ENCODE measurements around the gene MAPKAPK3.
A peak's percentile ranks its signal among the peaks of the same experiment; 100 is the strongest.

MAPKAPK3 gene

DNA sequence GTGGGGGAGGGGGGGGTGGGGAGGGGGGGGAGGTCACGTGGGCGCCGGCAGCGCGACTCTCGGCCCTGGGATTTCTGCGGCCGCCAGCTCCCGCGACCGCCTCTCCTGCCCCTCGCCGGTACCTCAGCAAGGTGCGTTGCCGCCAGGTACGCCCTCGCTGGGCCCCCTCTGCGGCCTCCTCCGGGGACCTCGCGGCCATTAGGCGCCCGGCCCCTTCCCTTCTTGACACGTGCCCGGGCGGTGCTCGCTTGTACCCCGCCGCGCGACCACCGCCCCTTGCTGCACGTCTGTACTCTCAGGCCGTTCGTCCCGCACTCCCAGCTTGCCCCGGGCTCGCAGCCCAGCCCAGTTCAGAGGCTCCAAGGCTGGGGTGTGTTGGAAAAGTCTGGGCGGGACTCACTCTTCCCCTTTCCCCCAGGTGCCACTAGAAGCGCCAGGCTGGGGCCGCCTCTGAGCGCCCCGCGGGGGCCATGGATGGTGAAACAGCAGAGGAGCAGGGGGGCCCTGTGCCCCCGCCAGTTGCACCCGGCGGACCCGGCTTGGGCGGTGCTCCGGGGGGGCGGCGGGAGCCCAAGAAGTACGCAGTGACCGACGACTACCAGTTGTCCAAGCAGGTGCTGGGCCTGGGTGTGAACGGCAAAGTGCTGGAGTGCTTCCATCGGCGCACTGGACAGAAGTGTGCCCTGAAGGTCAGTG lies at the start of gene MAPKAPK3:
Gene MAPKAPK3, plus strand, starts transcription at position 56 of the 696 bp plus-strand sequence. Its CDS starts 415 bp downstream, at position 471.
- POLR2A ChIA-PET = interaction anchor here (1.4 kb wide), 1 partner anchor 48 kb away, joined by 3 read pairs; the partner anchor contains the start of gene HEMK1
- TF ChIP-seq, protein P1, sequence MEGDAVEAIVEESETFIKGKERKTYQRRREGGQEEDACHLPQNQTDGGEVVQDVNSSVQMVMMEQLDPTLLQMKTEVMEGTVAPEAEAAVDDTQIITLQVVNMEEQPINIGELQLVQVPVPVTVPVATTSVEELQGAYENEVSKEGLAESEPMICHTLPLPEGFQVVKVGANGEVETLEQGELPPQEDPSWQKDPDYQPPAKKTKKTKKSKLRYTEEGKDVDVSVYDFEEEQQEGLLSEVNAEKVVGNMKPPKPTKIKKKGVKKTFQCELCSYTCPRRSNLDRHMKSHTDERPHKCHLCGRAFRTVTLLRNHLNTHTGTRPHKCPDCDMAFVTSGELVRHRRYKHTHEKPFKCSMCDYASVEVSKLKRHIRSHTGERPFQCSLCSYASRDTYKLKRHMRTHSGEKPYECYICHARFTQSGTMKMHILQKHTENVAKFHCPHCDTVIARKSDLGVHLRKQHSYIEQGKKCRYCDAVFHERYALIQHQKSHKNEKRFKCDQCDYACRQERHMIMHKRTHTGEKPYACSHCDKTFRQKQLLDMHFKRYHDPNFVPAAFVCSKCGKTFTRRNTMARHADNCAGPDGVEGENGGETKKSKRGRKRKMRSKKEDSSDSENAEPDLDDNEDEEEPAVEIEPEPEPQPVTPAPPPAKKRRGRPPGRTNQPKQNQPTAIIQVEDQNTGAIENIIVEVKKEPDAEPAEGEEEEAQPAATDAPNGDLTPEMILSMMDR (IDR thresholded peaks at IDR 0.05; ENCODE audit: control extremely low read depth, extremely low read depth, low read depth, missing control alignments) = no peak
- CTCF ChIA-PET = interaction anchor here (0.9 to 17.5 kb wide), 15 partner anchors 11 to 1326 kb away, joined by 3 to 419 read pairs (median 14); partner anchors contain the start of genes HEMK1 and MANF
- DNase-seq (ENCODE audit: extremely low spot score) = no peak

DNA sequence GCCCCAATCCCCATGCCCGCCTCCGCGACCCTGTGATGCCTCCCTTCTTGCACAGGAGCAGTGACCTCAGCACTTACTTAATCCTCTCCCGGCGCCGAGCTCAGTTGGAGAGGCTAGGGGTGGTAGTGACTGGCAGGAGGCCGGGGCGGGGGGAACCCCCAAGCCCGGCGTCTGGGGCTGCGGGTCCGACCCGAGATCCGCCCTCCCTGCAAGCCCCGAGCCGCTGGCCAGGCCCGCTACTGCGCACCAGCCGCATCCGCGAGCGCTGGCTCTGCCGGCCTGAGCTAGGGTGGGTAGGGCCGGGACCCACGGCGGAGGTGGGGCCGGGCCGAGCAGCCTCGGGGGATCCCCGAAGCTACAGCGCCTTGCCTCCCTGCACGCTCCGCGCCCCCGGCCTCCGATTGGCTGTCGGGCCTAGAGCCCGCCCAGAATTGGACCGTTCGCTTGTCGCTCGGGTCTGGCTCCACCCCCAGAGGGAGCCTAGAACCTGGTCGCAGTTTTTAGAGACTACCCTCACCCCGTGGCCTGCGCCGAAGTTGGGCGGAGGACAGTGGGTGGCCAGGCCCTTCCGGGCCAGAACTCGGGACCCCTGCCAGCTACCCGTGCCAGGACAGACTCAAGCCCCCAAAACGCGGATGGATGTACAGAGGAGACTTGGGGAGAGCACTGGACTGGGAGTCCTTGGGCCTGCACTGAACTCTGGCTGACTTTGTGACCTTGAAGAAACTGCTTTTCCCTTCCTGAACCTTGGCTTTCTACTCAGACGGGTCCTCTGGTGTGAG lies 49.4 kb upstream of the MAPKAPK3 start, which contains the start of gene C3orf18:
Gene C3orf18, minus strand, starts transcription at position 362 of the 782 bp plus-strand sequence. CDS start 2,048 bp downstream, outside the sequence.
- POLR2A ChIA-PET = no interaction called here
- CTCF ChIA-PET = interaction anchor here (0.7 to 4.2 kb wide), 14 partner anchors 12 to 822 kb away, joined by 3 to 46 read pairs (median 4); partner anchors contain the start of gene CISH
- DNase-seq (ENCODE audit: extremely low spot score) = peak; percentile 99
- TF ChIP-seq, protein P1 (IDR thresholded peaks at IDR 0.05; ENCODE audit: control extremely low read depth, extremely low read depth, low read depth, missing control alignments) = no peak

DNA sequence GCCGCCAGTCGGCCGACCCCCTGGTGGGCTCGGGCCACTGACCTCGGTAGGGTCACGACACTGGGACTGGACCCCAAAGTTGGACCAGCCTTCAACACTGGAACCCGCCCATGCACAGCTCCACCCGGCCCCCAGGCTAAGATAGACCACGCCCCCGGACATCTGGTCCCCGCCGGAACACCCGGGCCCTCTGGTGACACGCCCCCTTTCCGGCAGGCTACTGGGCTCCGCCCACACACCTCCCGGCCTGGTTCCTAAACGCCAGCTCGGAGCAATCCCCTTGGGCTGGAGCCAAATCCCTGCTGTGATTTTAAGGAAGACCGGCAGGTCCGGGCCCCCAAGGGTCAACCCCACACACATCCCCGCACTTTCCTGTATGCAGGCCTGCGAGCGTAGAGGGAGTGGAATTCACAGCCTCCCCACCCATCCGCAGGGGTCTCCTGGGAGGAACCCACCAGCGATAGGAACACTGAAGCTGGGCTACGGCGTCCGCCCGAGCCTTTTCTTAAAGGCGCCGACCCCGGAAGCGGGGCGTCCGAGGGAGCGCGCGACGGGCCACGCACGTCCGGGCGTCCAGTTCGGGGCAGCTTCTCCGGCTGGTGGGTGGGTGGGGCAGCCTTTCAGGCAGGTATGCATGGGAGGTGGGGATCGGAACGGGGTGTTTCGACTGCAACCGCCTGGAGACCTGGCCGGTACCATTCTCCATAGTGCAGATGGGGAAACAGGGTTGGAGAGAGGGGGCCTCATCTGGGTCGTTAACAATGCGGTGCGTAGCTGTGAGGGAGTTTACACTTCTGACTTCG lies 47.8 kb upstream of the MAPKAPK3 start, which contains the start of gene HEMK1:
Gene HEMK1, plus strand, starts transcription at position 576 of the 803 bp plus-strand sequence. CDS start 1,583 bp downstream, outside the sequence.
- TF ChIP-seq, protein P1 (IDR thresholded peaks at IDR 0.05; ENCODE audit: control extremely low read depth, extremely low read depth, low read depth, missing control alignments) = no peak
- DNase-seq (ENCODE audit: extremely low spot score) = peak; percentile 99
- ChIA-PET POLR2A (interaction anchor here (0.5 to 1.1 kb wide), 9 partner anchors 19 to 816 kb away, joined by 3 to 7 read pairs (median 3); partner anchors contain the start of genes CISH and MANF), CTCF (interaction anchor here (0.9 to 16.2 kb wide), 10 partner anchors 17 to 215 kb away, joined by 3 to 419 read pairs (median 5); partner anchors contain the start of genes CISH and MAPKAPK3)

DNA sequence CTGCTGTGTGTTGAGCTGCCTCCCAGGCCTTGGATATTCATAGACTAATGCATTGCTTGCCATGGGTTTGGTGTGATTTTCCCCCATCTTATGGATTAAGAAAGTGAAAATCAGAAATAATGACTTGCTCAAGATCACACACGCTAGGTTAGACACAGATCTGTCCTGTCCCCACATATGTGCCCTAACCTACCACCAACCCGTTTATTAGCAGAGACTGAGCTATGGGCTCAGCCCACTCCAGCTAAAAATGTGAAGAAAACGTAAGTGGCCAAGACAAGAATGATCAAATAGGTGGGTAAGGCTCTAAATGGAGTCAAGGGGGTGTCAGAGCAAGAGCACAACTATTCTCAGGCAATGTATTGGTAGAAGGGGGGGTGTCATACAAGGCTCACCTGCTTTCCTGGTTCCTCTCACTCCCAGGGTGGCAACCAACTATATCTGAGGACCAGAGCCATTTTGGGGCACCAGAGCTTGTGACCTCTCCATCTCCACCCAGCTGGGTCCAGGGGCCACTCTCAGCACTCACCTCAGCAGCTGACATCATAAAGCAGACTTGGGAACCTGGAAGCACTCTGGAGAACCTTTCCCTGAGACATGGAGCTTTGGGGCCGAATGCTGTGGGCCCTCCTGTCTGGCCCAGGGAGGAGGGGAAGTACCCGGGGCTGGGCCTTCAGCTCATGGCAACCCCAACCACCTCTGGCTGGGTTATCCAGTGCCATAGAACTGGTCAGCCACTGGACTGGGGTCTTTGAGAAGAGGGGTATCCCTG lies 46.3 kb upstream of the MAPKAPK3 start:
- DNase-seq (ENCODE audit: extremely low spot score) = no peak
- CTCF ChIA-PET = interaction anchor here (0.8 to 16.2 kb wide), 13 partner anchors 9 to 1112 kb away, joined by 3 to 419 read pairs (median 7); partner anchors contain the start of genes CISH and MAPKAPK3
- TF ChIP-seq, protein P1 (IDR thresholded peaks at IDR 0.05; ENCODE audit: control extremely low read depth, extremely low read depth, low read depth, missing control alignments) = no peak
- POLR2A ChIA-PET = interaction anchor here (0.6 to 1.5 kb wide), 3 partner anchors 22 to 660 kb away, joined by 3 to 7 read pairs (median 4); partner anchors contain the start of gene CISH

DNA sequence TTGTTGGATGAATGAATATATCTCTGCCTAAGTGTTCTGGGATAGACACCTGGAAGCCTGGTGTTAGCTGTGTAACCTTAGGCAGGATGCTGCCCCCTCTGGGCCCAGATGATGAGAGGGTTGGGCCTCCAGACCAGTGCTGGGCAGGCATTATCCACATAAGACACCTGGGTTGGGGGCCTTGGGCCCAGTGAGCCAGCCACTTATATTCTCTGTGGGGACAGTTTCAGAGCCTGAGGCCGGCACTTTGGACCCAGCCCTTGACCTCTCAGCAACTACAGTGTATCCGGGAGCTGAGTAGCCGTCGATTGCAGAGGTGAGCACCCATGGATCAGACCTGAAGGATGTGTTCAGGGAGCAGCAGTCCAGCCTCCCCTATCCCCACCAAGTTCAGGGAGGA lies 45.5 kb upstream of the MAPKAPK3 start:
- DNase-seq (ENCODE audit: extremely low spot score) = no peak
- TF ChIP-seq, protein P1 (IDR thresholded peaks at IDR 0.05; ENCODE audit: control extremely low read depth, extremely low read depth, low read depth, missing control alignments) = no peak
- CTCF ChIA-PET = interaction anchor here (0.7 to 16.2 kb wide), 12 partner anchors 8 to 863 kb away, joined by 3 to 419 read pairs (median 10); partner anchors contain the start of genes CISH and MAPKAPK3
- POLR2A ChIA-PET = interaction anchor here (0.6 to 1.5 kb wide), 2 partner anchors 21 to 659 kb away, joined by 4 to 7 read pairs; no protein-coding TSS in a partner anchor
